IMR-90 (cell line): ENCODE results near the gene FBXW2. TPM values are rescaled to one million over a fixed set of nuclear protein-coding genes. Genes with fewer than 3 reads are reported as not detected.

ENCODE experiments used
- ATAC-seq: fragments of 200-7000 bp; cut with Tn5 transposase; 2 replicates; pipeline ENCODE4 v1.9.1; 2020; ENCODE audit warnings: low read depth, mild to moderate bottlenecking, moderate library complexity
- BruUV-seq: library from RNA; stranded (reverse); fragments of 400-500 nt; replicated peaks from 2 replicates; lab custom pipeline; 2021; lab: Mats Ljungman, UMichigan
- CTCF ChIA-PET: fragments of 300-600 bp; formaldehyde crosslinking; extraction: SDS; loops from one replicate; lab custom pipeline; 2021; ENCODE audit warnings: antibody characterized with exemption; lab: Yijun Ruan, JAX
- POLR2A ChIA-PET: fragments of 300-600 bp; sonication (Branson Sonifier 250); formaldehyde crosslinking; loops from one replicate; lab custom pipeline; 2022; ENCODE audit warnings: antibody characterized with exemption; ENCODE audit not compliant: unreplicated experiment; lab: Charles Lee
- DNase-seq: peaks from one replicate; pipeline ENCODE4 v3.0.0; 2013
- H2AFZ ChIP-seq: replicated peaks from 2 replicates; pipeline ENCODE3; 2013; ENCODE audit warnings: low read length, mild to moderate bottlenecking; ENCODE audit not compliant: poor library complexity
- H2AK5ac ChIP-seq: 2 replicates; pipeline ENCODE4 v1.6.1; 2013; ENCODE audit warnings: low read depth, low read length, inconsistent platforms
- H2AK9ac ChIP-seq: replicated peaks from 2 replicates; pipeline ENCODE3; 2013; ENCODE audit warnings: mild to moderate bottlenecking, low read depth, low read length, moderate library complexity; ENCODE audit not compliant: poor library complexity
- H2BK120ac ChIP-seq: 2 replicates; pipeline ENCODE4 v1.6.1; 2013; ENCODE audit warnings: low read depth, low read length, inconsistent platforms
- H2BK15ac ChIP-seq: 3 replicates; pipeline ENCODE4 v1.6.1; 2013; ENCODE audit warnings: low read depth, low read length, inconsistent platforms
- H2BK20ac ChIP-seq: 2 replicates; pipeline ENCODE4 v1.6.1; 2013; ENCODE audit warnings: low read depth, mild to moderate bottlenecking, inconsistent platforms, low read length, moderate library complexity
- H2BK5ac ChIP-seq: 2 replicates; pipeline ENCODE4 v1.6.1; 2013; ENCODE audit warnings: mild to moderate bottlenecking, low read depth, low read length, inconsistent platforms; ENCODE audit not compliant: poor library complexity, severe bottlenecking
- H3K14ac ChIP-seq: replicated peaks from 2 replicates; pipeline ENCODE4 v1.6.1; 2013; ENCODE audit warnings: low read depth, low read length, inconsistent platforms
- H3K18ac ChIP-seq: 2 replicates; pipeline ENCODE4 v1.6.1; 2013; ENCODE audit warnings: low read depth, low read length, control low read depth
- H3K23ac ChIP-seq: 2 replicates; pipeline ENCODE4 v1.6.1; 2013; ENCODE audit warnings: low read depth, low read length, inconsistent platforms
- H3K27ac ChIP-seq: 2 replicates; pipeline ENCODE4 v1.5.1; 2013; ENCODE audit warnings: mild to moderate bottlenecking, control low read depth, low read length; ENCODE audit not compliant: insufficient read depth
- H3K27me3 ChIP-seq: 2 replicates; pipeline ENCODE4 v1.6.1; 2013; ENCODE audit warnings: low read length; ENCODE audit not compliant: control insufficient read depth, insufficient read depth
- H3K36me3 ChIP-seq: 2 replicates; pipeline ENCODE4 v1.6.1; 2013; ENCODE audit warnings: low read length, mixed read lengths; ENCODE audit not compliant: control insufficient read depth, insufficient read depth
- H3K4ac ChIP-seq: 2 replicates; pipeline ENCODE4 v1.6.1; 2013; ENCODE audit warnings: low read depth, low read length, inconsistent platforms
- H3K4me1 ChIP-seq: 2 replicates; pipeline ENCODE4 v1.6.1; 2013; ENCODE audit warnings: low read length, mixed read lengths; ENCODE audit not compliant: control insufficient read depth, insufficient read depth
- H3K4me2 ChIP-seq: 2 replicates; pipeline ENCODE4 v1.6.1; 2013; ENCODE audit warnings: low read depth, mild to moderate bottlenecking, control low read depth, low read length, moderate library complexity
- H3K4me3 ChIP-seq: 2 replicates; pipeline ENCODE4 v1.5.1; 2013; ENCODE audit warnings: low read depth, mild to moderate bottlenecking, control low read depth, low read length, moderate library complexity; ENCODE audit not compliant: insufficient read depth
- H3K56ac ChIP-seq: 2 replicates; pipeline ENCODE4 v1.6.1; 2013; ENCODE audit warnings: low read length, inconsistent platforms; ENCODE audit not compliant: insufficient read depth; ENCODE audit errors: extremely low read depth
- H3K79me1 ChIP-seq, 2 experiments: 2 replicates each; pipeline ENCODE4 v1.6.1; 2013; ENCODE audit warnings: low read length in 2 of 2, inconsistent platforms in 1 of 2, low read depth in 1 of 2
- H3K9ac ChIP-seq: 2 replicates; pipeline ENCODE4 v1.6.1; 2013; ENCODE audit warnings: low read depth, low read length, control low read depth
- H3K9me1 ChIP-seq: 2 replicates; pipeline ENCODE4 v1.6.1; 2013; ENCODE audit warnings: low read length, inconsistent platforms; ENCODE audit not compliant: insufficient read depth
- H3K9me3 ChIP-seq: 2 replicates; pipeline ENCODE4 v1.6.1; 2013; ENCODE audit warnings: low read length; ENCODE audit not compliant: control insufficient read depth, insufficient read depth
- H4K20me1 ChIP-seq: 2 replicates; pipeline ENCODE4 v1.6.1; 2013; ENCODE audit warnings: low read length, inconsistent platforms; ENCODE audit not compliant: insufficient read depth
- H4K5ac ChIP-seq: 2 replicates; pipeline ENCODE4 v1.6.1; 2013; ENCODE audit warnings: mild to moderate bottlenecking, low read depth, low read length, control low read depth
- H4K8ac ChIP-seq, 2 experiments: 2 replicates each; pipeline ENCODE4 v1.6.1; 2013; ENCODE audit warnings: low read depth in 2 of 2, low read length in 2 of 2, control low read depth in 1 of 2, inconsistent platforms in 1 of 2
- H4K91ac ChIP-seq: 2 replicates; pipeline ENCODE4 v1.6.1; 2013; ENCODE audit warnings: low read depth, low read length, inconsistent platforms; ENCODE audit not compliant: insufficient read depth
- MAZ ChIP-seq: IDR thresholded peaks from 2 replicates; pipeline ENCODE4 v1.6.1; 2012; ENCODE audit warnings: low read depth, mild to moderate bottlenecking, low read length, improper control_type of control experiment, moderate library complexity, borderline replicate concordance
- NFE2L2 ChIP-seq: fragments of 150-350 bp; IDR thresholded peaks from 2 replicates; pipeline ENCODE4 v1.6.1; 2016; ENCODE audit warnings: low read depth, mild to moderate bottlenecking, low read length
- POLR2A ChIP-seq: IDR thresholded peaks from 2 replicates; pipeline ENCODE4 v1.6.1; 2012; ENCODE audit warnings: mild to moderate bottlenecking, low read depth, low read length
- RCOR1 ChIP-seq: IDR thresholded peaks from 2 replicates; pipeline ENCODE4 v1.6.1; 2012; ENCODE audit warnings: mild to moderate bottlenecking, low read length, improper control_type of control experiment; ENCODE audit not compliant: insufficient replicate concordance
- USF2 ChIP-seq: fragments of 150-350 bp; IDR thresholded peaks from 2 replicates; pipeline ENCODE4 v1.6.1; 2017; ENCODE audit warnings: mild to moderate bottlenecking, antibody characterized with exemption, low read length, low read depth
- WGBS, 2 experiments: methylation state at CpG; one replicate each; pipeline versions ENCODE4 v1.1.5 to v1.1.7; 2013; ENCODE audit warnings: missing lambda C conversion rate in 2 of 2; ENCODE audit not compliant: insufficient read length in 1 of 2; ENCODE audit errors: extremely low coverage in 2 of 2; 5-methylcytosine and 5-hydroxymethylcytosine counted together
- dilution Hi-C: fragments of 300-500 bp; cut with HindIII; formaldehyde crosslinking; loops from one replicate; pipeline ENCODE4 v1.14.3; 2018; ENCODE audit warnings: low sequenced_read_pairs; ENCODE audit not compliant: unreplicated experiment
- in situ Hi-C: fragments of 300-500 bp; cut with MboI; formaldehyde crosslinking; loops from 3 replicates; pipeline ENCODE4 v1.14.3; 2019; ENCODE audit warnings: low sequenced_read_pairs, inconsistent platforms, mixed read lengths
- intact Hi-C: fragments of 100-400 bp; cut with micrococcal nuclease; formaldehyde crosslinking; loops from 2 replicates; pipeline ENCODE4 v1.10.0; 2022
- polyA plus RNA-seq, 3 experiments: library from polyadenylated mRNA; depleted of rRNA; stranded (reverse); fragments of >200 nt; gene quantifications; 2 replicates each; pipeline ENCODE4 v1.2.3, GENCODE V29; 2012; ENCODE audit warnings: low replicate concordance in 1 of 3
- total RNA-seq: library from RNA; depleted of rRNA; stranded (reverse); fragments of >200 nt; gene quantifications from 2 replicates; pipeline ENCODE4 v1.2.3, GENCODE V29; 2012

The FBXW2 gene
- total and polyA plus RNA-seq, 2 of the 4 experiments (the other 2 are of a cell fraction), result 27.1 to 43.5 TPM

- no peak overlapping the region for H4K5ac ChIP-seq
- H2AK9ac ChIP-seq, result no peak overlapping the region
- peaks cover 2% of the 10 kb centered on the region; the same call in 1 of the 2 replicates for H3K9me1 ChIP-seq
- H3K14ac ChIP-seq, result no peak overlapping the region
- H2BK20ac ChIP-seq, result no peak overlapping the region
- no peak overlapping the region for H2BK5ac ChIP-seq
- CTCF ChIA-PET, result interaction anchor here (0.5 kb wide), 1 partner anchor 74 kb away, joined by 4 read pairs; no protein-coding TSS in a partner anchor
- H3K27ac ChIP-seq, result no peak overlapping the region
- H3K4me2 ChIP-seq, result no peak overlapping the region
- no peak overlapping the region for H3K18ac ChIP-seq
- no peak for DNase-seq
- no peak overlapping the region for H4K91ac ChIP-seq
- BruUV-seq, result no TSS peak
- H2AFZ ChIP-seq, result no peak overlapping the region
- no peak overlapping the region for H3K56ac ChIP-seq
- no peak overlapping the region for H3K4me3 ChIP-seq
- WGBS, 2 experiments, result no CpG with 5 or more reads among the region's 4 CpGs
- in situ Hi-C loops, result loop anchor here (25.0 kb wide), 1 partner anchor 616 kb away; no protein-coding TSS in a partner anchor
- H3K9me3 ChIP-seq, result no peaks in the 10 kb centered on the region
- no peak for TF ChIP-seq NFE2L2
- no peak for TF ChIP-seq RCOR1
- no peak for TF ChIP-seq MAZ
- TF ChIP-seq USF2, result no peak
- TF ChIP-seq POLR2A, result no peak
- H4K20me1 ChIP-seq, result no peaks in the 10 kb centered on the region
- no peaks in the 10 kb centered on the region for H3K27me3 ChIP-seq
- H2AK5ac ChIP-seq, result no peak overlapping the region
- ATAC-seq, result no peak
- H3K23ac ChIP-seq, result no peak overlapping the region
- no peak overlapping the region for H2BK15ac ChIP-seq
- dilution Hi-C loops, result no loop called here
- no peak overlapping the region for H3K4ac ChIP-seq
- no peak overlapping the region for H2BK120ac ChIP-seq
- H3K79me1 ChIP-seq, result peaks cover 18 to 25% of the 10 kb centered on the region in 2 experiments
- intact Hi-C loops, result no loop called here
- no peaks in the 10 kb centered on the region for H3K4me1 ChIP-seq
- H3K36me3 ChIP-seq, result peaks cover 23% of the 10 kb centered on the region
- H4K8ac ChIP-seq, result no peak overlapping the region
- POLR2A ChIA-PET, result no interaction called here
- no peak overlapping the region for H3K9ac ChIP-seq
These were observed 22.3 kb downstream of the FBXW2 start for GRCh38 chr9:120770931-120771330.
